H1 (cell line): ENCODE measurements around the gene HS6ST3. TPM values are rescaled to one million over a fixed set of nuclear protein-coding genes. Genes with fewer than 3 reads are reported as not detected.

Experiments
- CHD1 ChIP-seq: IDR thresholded peaks from 2 replicates; pipeline ENCODE4 v1.6.1; 2012; ENCODE audit warnings: low read depth, low read length, improper control_type of control experiment
- EGR1 ChIP-seq: IDR thresholded peaks from 2 replicates; pipeline ENCODE4 v1.6.1; 2011; ENCODE audit warnings: low read depth, low read length, borderline replicate concordance
- MAFK ChIP-seq: IDR thresholded peaks from 2 replicates; pipeline ENCODE4 v1.6.1; 2012; ENCODE audit warnings: low read depth, mild to moderate bottlenecking, improper control_type of control experiment, low read length
- polyA plus RNA-seq, 7 experiments: library from polyadenylated mRNA; depleted of rRNA in 3 of 7; stranded (reverse) in 5 of 7; unstranded in 2 of 7; fragments of >200 nt in 5 of 7; fragments of 200-250 nt in 2 of 7; gene quantifications; 1 replicate in 5 of 7; 2 replicates in 1 of 7; 4 replicates in 1 of 7; pipeline versions ENCODE4 v1.2.1 to v1.2.3, GENCODE V29; 2011 to 2013; ENCODE audit warnings: missing spikeins in 2 of 7, mixed read lengths in 2 of 7
- total RNA-seq: library from RNA; stranded (reverse); fragmentation: NEBNext Ultra II Directional; extraction: Animal tissue kit (Norgen Biotek cat#: 25700); gene quantifications from 2 replicates; pipeline ENCODE4 v1.2.1, GENCODE V29; 2021
- TF ChIP-seq, protein P1 (sequence below): IDR thresholded peaks from 2 replicates; pipeline ENCODE4 v1.6.1; 2011; ENCODE audit warnings: low read length, improper control_type of control experiment

Gene HS6ST3
- total and polyA plus RNA-seq, 2 of the 8 experiments (the other 6 are each of a cell fraction or from before 2014, with no cell fraction given), result 0.45 to 1.2 TPM

DNA sequence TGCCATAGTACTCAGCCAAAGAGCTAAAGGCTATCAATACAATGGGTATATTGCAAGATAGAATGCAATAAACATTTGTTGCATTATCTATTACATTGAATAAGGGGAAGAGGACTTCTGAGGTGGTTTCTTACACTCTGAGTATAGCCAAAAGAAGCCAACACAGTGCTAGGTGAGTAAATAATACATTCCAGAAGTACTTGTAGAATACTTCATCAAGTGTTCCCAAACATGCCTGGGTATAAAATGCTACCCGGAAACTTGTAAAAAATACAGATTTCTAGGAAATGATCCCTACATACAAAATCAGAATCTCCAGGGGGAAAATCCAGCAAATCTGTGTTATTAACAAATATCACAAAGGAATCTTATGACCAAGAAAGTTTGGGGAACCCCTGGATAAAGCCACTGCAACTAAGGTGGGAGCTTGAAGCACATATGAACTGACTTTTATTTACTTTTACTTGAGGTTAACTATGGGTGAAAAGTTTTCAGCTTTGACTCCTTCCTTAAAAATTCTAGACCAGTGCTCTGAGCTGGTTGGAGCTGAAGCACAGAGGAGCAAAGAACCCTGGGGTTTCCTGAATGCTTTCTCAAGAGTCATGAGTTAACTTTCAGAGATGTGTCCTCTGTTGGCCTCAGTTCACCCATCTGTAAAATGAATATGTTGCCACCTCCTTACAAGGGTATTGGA lies 768.4 kb downstream of the HS6ST3 start (continued):
- TF ChIP-seq MAFK, result no peak
- no peak for TF ChIP-seq CHD1
- no peak for TF ChIP-seq EGR1
- TF ChIP-seq, protein P1, sequence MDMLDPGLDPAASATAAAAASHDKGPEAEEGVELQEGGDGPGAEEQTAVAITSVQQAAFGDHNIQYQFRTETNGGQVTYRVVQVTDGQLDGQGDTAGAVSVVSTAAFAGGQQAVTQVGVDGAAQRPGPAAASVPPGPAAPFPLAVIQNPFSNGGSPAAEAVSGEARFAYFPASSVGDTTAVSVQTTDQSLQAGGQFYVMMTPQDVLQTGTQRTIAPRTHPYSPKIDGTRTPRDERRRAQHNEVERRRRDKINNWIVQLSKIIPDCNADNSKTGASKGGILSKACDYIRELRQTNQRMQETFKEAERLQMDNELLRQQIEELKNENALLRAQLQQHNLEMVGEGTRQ, result no peak
- TF ChIP-seq, all 59 proteins: peak for 0
